Measurements from ENCODE around the gene DDC.
"Not testable (repeated sequence)": the region's sequence is repeated elsewhere in the genome, so short reads cannot be mapped to it uniquely, and the experiment has no call there.

GRCh38 chr7:50582271-50582670, 17.1 kb upstream of the DDC start:
- not testable (repeated sequence) for TF ChIP-seq CTCF (IDR thresholded peaks at IDR 0.05; ENCODE audit: low read depth, low read length); EZH2phosphoT487 (IDR thresholded peaks at IDR 0.05; ENCODE audit: low read depth)
